Prostate gland (tissue), 2 donors: ENCODE measurements around the gene LUC7L3.

Experiments
- POLR2AphosphoS5 ChIP-seq: sonication (generic); formaldehyde crosslinking; IDR thresholded peaks from one replicate; pipeline ENCODE4 v1.6.1; 2017; ENCODE audit warnings: antibody characterized with exemption
- TF ChIP-seq, protein P1 (sequence below), 4 experiments: fragments of 200-600 bp in 2 of 4; fragments of 450-650 bp in 2 of 4; sonication (generic) in 2 of 4; IDR thresholded peaks; 1 replicate in 3 of 4; 2 replicates in 1 of 4; pipeline ENCODE4 v1.5.1; 2016 to 2019; ENCODE audit warnings: antibody characterized with exemption in 4 of 4, mild to moderate bottlenecking in 2 of 4, moderate library complexity in 2 of 4

DNA sequence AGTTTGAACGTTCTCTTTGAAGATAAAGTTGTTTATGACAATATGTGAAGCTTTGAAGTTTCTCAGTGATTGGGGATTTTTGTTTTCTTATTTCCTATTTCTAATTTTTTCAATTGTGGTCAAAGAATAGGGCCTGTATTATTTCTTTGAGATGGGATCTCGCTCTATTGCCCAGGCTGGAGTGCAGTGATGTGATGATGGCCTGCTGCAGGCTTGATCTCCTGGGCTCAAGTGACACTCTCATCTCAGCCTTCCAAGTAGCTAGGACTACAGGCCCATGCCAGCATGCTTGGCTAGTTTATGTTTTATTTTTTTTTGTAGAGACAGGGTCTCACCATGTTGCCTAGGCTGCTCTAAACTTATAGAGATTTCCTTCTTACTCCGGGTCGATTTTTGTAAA, 59.6 kb downstream of the LUC7L3 start:
- TF ChIP-seq, protein P1, sequence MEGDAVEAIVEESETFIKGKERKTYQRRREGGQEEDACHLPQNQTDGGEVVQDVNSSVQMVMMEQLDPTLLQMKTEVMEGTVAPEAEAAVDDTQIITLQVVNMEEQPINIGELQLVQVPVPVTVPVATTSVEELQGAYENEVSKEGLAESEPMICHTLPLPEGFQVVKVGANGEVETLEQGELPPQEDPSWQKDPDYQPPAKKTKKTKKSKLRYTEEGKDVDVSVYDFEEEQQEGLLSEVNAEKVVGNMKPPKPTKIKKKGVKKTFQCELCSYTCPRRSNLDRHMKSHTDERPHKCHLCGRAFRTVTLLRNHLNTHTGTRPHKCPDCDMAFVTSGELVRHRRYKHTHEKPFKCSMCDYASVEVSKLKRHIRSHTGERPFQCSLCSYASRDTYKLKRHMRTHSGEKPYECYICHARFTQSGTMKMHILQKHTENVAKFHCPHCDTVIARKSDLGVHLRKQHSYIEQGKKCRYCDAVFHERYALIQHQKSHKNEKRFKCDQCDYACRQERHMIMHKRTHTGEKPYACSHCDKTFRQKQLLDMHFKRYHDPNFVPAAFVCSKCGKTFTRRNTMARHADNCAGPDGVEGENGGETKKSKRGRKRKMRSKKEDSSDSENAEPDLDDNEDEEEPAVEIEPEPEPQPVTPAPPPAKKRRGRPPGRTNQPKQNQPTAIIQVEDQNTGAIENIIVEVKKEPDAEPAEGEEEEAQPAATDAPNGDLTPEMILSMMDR (IDR thresholded peaks at IDR 0.05), result no peak
- TF ChIP-seq POLR2AphosphoS5, result no peak
